Gastrocnemius medialis (tissue), 4 donors: Measurements from ENCODE around the gene ISCA2. TPM values are rescaled to one million over a fixed set of nuclear protein-coding genes. Genes with fewer than 3 reads are reported as not detected.

Experiments used
- ATAC-seq, 2 donors: fragments of 150-250 bp; one replicate each; pipeline ENCODE4 v1.9.1; 2016
- DNase-seq, 2 donors: peaks; one replicate each; pipeline ENCODE4 v3.0.0-alpha.2; 2019
- H3K27ac ChIP-seq, 4 donors: fragments of 200-600 bp; sonication (generic); 1 replicate in 1 of 4; 2 replicates in 3 of 4; pipeline ENCODE4 v1.5.1; 2016 to 2018; ENCODE audit warnings: mild to moderate bottlenecking in 2 of 4, moderate library complexity in 1 of 4
- H3K27me3 ChIP-seq, 3 donors: fragments of 200-600 bp; sonication (generic) in 2 of 3; 1 replicate in 1 of 3; 2 replicates in 2 of 3; pipeline versions ENCODE4 v1.5.1 to v1.6.0; 2016 to 2019; ENCODE audit warnings: mild to moderate bottlenecking in 1 of 3, moderate library complexity in 1 of 3
- H3K36me3 ChIP-seq, 2 donors: fragments of 200-600 bp; sonication (generic) in 1 of 2; one replicate each; pipeline ENCODE4 v1.5.1; 2017 to 2018
- H3K4me1 ChIP-seq, 2 donors: fragments of 200-600 bp; sonication (generic) in 1 of 2; one replicate each; pipeline ENCODE4 v1.5.1; 2016 to 2017; ENCODE audit warnings: mild to moderate bottlenecking in 2 of 2
- H3K4me3 ChIP-seq, 4 donors: fragments of 200-600 bp; sonication (generic) in 3 of 4; 1 replicate in 1 of 4; 2 replicates in 3 of 4; pipeline ENCODE4 v1.5.1; 2016 to 2019; ENCODE audit warnings: mild to moderate bottlenecking in 2 of 4
- H3K9me3 ChIP-seq, 3 donors: fragments of 200-600 bp; sonication (generic) in 2 of 3; 1 replicate in 1 of 3; 2 replicates in 2 of 3; pipeline ENCODE4 v1.5.1; 2016 to 2019
- POLR2A ChIP-seq, 2 donors: fragments of 450-650 bp; IDR thresholded peaks; one replicate each; pipeline ENCODE4 v1.6.1; 2017; ENCODE audit warnings: antibody characterized with exemption in 2 of 2, mild to moderate bottlenecking in 2 of 2, moderate library complexity in 2 of 2
- in situ Hi-C, 4 donors: fragments of 200-750 bp; cut with MboI; loops; one replicate each; pipeline versions ENCODE4 v1.15.0 to v1.8.0; 2017; ENCODE audit warnings: low sequenced_read_pairs in 4 of 4
- intact Hi-C: fragments of 100-400 bp; cut with DNase I; formaldehyde crosslinking; loops from one replicate; pipeline ENCODE4 v1.15.1; 2023; ENCODE audit warnings: low total_unique reads
- total RNA-seq, 4 donors: library from RNA; depleted of rRNA; stranded (reverse); fragments of >200 nt; gene quantifications; one replicate each; pipeline versions ENCODE4 v1.1.0 to v1.2.3, GENCODE V29; 2016
- TF ChIP-seq, protein P1 (sequence below), 5 experiments: fragments of 450-650 bp in 3 of 5; fragments of 200-600 bp in 2 of 5; sonication (generic) in 2 of 5; IDR thresholded peaks in 4 of 5; conservative IDR thresholded peaks in 1 of 5; 1 replicate in 4 of 5; 2 replicates in 1 of 5; pipeline ENCODE4 v1.5.1; 2016 to 2019; ENCODE audit warnings: antibody characterized with exemption in 5 of 5, mild to moderate bottlenecking in 3 of 5, moderate library complexity in 3 of 5

Gene ISCA2
- total RNA-seq, 4 donors from 2014 or later = 9.9 to 11.6 (median 11.4) TPM

DNA sequence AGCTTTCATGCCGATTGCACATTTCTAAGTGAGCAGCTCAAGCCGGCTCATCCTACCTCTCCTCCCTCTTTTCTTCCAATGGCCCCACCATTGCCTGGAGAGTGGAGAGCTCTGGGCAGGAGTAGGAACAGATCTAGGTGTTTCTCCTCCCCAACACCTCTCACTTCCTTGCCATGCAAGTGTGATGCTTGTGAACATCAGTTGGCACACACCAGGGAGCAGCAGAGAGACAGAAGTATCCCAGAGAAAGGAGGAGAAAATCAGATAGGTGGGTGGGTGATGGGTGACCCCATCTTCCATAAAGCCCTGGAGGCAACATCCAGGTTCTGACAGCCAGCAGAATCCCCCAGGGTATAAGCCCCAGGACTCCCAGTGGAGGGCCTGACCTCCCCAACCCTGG, 28.2 kb upstream of the ISCA2 start:
- Histone ChIP-seq H3K4me3 (no peak overlapping the region), H3K27me3 (no peaks in the 10 kb centered on the region), H3K4me1 (peaks cover 0 to 15% of the 10 kb centered on the region in 2 donors), H3K9me3 (no peaks in the 10 kb centered on the region), H3K27ac (no peak overlapping the region), H3K36me3 (no peaks in the 10 kb centered on the region)
- ATAC-seq (no peak), DNase-seq (no peak)
- in situ Hi-C loops (no loop called here), intact Hi-C loops (no loop called here)
- no peak for TF ChIP-seq POLR2A (IDR thresholded peaks at IDR 0.05)
- TF ChIP-seq, protein P1, sequence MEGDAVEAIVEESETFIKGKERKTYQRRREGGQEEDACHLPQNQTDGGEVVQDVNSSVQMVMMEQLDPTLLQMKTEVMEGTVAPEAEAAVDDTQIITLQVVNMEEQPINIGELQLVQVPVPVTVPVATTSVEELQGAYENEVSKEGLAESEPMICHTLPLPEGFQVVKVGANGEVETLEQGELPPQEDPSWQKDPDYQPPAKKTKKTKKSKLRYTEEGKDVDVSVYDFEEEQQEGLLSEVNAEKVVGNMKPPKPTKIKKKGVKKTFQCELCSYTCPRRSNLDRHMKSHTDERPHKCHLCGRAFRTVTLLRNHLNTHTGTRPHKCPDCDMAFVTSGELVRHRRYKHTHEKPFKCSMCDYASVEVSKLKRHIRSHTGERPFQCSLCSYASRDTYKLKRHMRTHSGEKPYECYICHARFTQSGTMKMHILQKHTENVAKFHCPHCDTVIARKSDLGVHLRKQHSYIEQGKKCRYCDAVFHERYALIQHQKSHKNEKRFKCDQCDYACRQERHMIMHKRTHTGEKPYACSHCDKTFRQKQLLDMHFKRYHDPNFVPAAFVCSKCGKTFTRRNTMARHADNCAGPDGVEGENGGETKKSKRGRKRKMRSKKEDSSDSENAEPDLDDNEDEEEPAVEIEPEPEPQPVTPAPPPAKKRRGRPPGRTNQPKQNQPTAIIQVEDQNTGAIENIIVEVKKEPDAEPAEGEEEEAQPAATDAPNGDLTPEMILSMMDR (IDR thresholded peaks at IDR 0.05 in 4 of 5, conservative IDR thresholded peaks at IDR 0.05 in 1 of 5) = no peak

DNA sequence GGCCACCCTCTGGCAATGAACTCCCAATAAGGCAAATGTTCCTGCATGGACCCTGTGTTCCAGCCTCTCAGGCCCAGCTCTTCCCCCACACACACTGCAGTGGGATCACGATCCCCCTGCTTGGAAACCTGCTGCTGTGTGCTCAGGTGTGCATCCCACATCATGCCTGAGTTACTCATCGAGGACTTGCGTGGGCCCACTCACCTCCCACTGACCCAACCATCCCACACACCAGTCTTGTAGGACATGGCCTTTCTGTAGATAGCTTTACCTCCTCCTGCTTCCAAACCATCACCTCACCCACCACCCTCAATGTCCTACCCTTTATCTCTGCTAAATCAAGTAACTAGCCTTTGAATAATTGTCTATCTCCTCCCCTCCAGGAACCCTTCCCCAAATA, 25.1 kb upstream of the ISCA2 start:
- in situ Hi-C loops = no loop called here
- no peak overlapping the region for H3K27ac ChIP-seq
- no peak overlapping the region for H3K4me3 ChIP-seq
- DNase-seq (no peak), ATAC-seq (no peak)
- intact Hi-C loops = no loop called here
- no peaks in the 10 kb centered on the region for H3K27me3 ChIP-seq
- H3K4me1 ChIP-seq = peaks cover 0 to 19% of the 10 kb centered on the region in 2 donors
- no peaks in the 10 kb centered on the region for H3K9me3 ChIP-seq
- H3K36me3 ChIP-seq = no peaks in the 10 kb centered on the region
- TF ChIP-seq, protein P1 (IDR thresholded peaks at IDR 0.05 in 4 of 5, conservative IDR thresholded peaks at IDR 0.05 in 1 of 5) = no peak
- no peak for TF ChIP-seq POLR2A (IDR thresholded peaks at IDR 0.05)

DNA sequence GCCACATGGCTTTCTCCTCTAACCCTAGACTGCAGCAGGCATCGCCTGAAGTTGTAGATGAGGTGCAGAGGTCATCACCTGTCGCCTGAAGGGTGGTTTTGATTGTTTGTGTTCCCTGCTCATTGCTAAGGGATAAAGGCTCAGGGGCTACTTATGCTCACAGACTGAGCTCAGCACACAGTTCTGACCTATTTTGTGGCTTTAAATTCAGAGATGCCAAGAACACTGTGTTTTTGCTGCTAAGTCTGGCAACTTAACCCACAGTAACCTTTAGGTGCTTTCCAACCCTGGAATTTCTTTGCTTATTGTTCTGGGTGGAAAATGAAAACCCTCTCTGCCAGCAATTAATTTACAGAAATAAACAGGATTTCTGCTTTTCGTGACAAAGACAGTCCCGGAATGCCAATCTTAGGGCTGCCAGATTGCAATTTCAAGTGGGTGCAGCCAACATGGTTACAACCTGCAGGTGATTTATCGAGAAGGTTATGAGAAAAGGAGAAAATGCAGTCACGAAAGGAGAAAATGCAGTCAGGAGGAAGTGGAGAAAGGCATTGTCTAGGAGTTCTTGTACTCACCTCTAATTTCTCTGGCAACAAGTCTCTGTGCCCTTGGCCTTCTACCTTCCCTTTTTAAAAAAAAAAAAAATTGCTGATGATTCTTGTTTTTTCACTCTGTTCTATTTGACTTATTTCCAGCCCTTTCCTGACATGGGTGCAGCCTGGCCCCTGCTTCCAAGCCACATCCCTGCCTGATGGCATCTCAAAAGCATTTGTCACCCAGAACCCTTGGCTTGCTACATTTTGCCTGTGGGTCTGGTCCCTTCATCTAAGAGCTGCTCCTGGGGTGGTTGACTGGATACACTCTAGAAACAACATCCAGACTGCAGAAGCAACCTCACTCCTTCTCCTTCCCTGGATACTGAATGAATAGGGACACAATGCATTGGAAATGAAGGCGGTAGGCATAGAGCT, 23.7 kb upstream of the ISCA2 start:
- Histone ChIP-seq H3K9me3 (no peaks in the 10 kb centered on the region), H3K36me3 (no peaks in the 10 kb centered on the region), H3K27ac (peak overlapping the region in 2 of 4 donors; percentile 5 to 41), H3K4me1 (peaks cover 10 to 28% of the 10 kb centered on the region in 2 donors), H3K27me3 (no peaks in the 10 kb centered on the region), H3K4me3 (no peak overlapping the region)
- DNase-seq (no peak), ATAC-seq (peak; percentile 62 to 71)
- TF ChIP-seq POLR2A (IDR thresholded peaks at IDR 0.05) = no peak
- TF ChIP-seq, protein P1 (IDR thresholded peaks at IDR 0.05 in 4 of 5, conservative IDR thresholded peaks at IDR 0.05 in 1 of 5) = no peak
- in situ Hi-C loops (no loop called here), intact Hi-C loops (no loop called here)

DNA sequence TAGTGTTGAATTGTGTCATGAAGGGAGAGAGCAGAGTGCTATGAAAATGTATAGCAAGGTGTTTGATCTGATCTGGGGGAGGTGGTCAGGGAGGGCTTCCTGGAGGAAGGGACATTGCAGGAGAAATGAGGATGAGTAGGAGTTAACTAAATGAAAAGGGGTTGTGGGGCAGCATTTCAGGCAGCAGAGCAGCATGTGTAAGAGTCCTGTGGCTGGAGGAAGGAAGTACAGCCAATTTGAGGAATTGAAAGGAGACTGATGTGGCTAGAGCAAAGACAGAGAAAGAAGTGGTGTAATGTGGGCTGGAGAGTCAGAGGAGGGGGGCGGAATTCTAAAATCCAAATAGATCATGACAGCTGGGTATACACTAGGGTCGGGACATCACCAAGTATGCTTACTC, 21.0 kb upstream of the ISCA2 start:
- no peak overlapping the region for H3K4me3 ChIP-seq
- no peaks in the 10 kb centered on the region for H3K27me3 ChIP-seq
- in situ Hi-C loops (no loop called here), intact Hi-C loops (no loop called here)
- H3K27ac ChIP-seq = no peak overlapping the region
- H3K4me1 ChIP-seq = peaks cover 24 to 46% of the 10 kb centered on the region in 2 donors
- no peaks in the 10 kb centered on the region for H3K36me3 ChIP-seq
- ATAC-seq (no peak), DNase-seq (no peak)
- H3K9me3 ChIP-seq = no peaks in the 10 kb centered on the region
- TF ChIP-seq POLR2A (IDR thresholded peaks at IDR 0.05) = no peak
- TF ChIP-seq, protein P1 (IDR thresholded peaks at IDR 0.05 in 4 of 5, conservative IDR thresholded peaks at IDR 0.05 in 1 of 5) = no peak
